ENCODE data around the gene GALNT3.

DNA sequence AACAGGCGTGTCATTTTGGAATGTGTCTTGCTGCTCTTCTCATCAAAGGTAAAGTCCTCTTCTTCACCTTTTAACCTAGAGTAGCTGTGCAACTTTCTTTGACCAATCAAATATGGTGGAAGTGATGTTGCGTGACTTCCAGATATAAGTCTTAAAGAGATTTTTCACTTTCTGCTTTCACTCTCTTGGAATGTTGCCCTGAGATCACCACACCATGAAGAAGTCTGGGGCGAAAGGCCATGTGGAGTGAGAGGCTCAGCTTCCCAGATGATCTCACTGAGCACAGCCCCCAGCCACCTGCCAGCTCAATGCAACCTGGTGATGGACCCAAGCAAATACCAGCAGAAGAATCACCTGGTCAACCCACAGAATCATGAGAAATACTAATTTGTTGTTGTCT is 7.1 kb upstream of the GALNT3 start:
- TF ChIP-seq, protein P1, sequence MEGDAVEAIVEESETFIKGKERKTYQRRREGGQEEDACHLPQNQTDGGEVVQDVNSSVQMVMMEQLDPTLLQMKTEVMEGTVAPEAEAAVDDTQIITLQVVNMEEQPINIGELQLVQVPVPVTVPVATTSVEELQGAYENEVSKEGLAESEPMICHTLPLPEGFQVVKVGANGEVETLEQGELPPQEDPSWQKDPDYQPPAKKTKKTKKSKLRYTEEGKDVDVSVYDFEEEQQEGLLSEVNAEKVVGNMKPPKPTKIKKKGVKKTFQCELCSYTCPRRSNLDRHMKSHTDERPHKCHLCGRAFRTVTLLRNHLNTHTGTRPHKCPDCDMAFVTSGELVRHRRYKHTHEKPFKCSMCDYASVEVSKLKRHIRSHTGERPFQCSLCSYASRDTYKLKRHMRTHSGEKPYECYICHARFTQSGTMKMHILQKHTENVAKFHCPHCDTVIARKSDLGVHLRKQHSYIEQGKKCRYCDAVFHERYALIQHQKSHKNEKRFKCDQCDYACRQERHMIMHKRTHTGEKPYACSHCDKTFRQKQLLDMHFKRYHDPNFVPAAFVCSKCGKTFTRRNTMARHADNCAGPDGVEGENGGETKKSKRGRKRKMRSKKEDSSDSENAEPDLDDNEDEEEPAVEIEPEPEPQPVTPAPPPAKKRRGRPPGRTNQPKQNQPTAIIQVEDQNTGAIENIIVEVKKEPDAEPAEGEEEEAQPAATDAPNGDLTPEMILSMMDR (IDR thresholded peaks at IDR 0.05 in 2 of 3, conservative IDR thresholded peaks at IDR 0.05 in 1 of 3; ENCODE audit: borderline replicate concordance in 1 of 3, insufficient read depth in 1 of 3, low read depth in 2 of 3, low read length in 2 of 3), result no peak
- TF ChIP-seq EZH2 (IDR thresholded peaks at IDR 0.05), result no peak
- no peak for TF ChIP-seq POLR2AphosphoS5 (IDR thresholded peaks at IDR 0.05; ENCODE audit: low read depth, low read length)
- TF ChIP-seq, protein P2, sequence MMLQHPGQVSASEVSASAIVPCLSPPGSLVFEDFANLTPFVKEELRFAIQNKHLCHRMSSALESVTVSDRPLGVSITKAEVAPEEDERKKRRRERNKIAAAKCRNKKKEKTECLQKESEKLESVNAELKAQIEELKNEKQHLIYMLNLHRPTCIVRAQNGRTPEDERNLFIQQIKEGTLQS (IDR thresholded peaks at IDR 0.05), result no peak
- TF ChIP-seq EGR1 (IDR thresholded peaks at IDR 0.05; ENCODE audit: low read depth), result no peak
- TF ChIP-seq RAD21 (IDR thresholded peaks at IDR 0.05; ENCODE audit: low read depth), result no peak
